Hematopoietic multipotent progenitor cell treated with erythropoietin and hydrocortisone succinate and interleukin-3 and kit ligand, for 6 days (in vitro differentiated cells): Measurements from ENCODE around the gene DBNDD2.

ENCODE experiments used
- DNase-seq: peaks from one replicate; pipeline ENCODE4 v3.0.0-alpha.2; 2015

Gene DBNDD2

GRCh38 chr20:45407783-45408645 lies at the start of gene DBNDD2:
TSS of gene DBNDD2 (plus strand) at chr20:45408289. CDS start at chr20:45408468, 179 bp downstream.
- DNase-seq: no peak

- no peak for DNase-seq
Measured at GRCh38 chr20:45359069-45359405, 49.1 kb upstream of the DBNDD2 start.

GRCh38 chr20:45359406-45360148 lies 48.5 kb upstream of the DBNDD2 start:
- DNase-seq: no peak

GRCh38 chr20:45361793-45362192 lies 46.3 kb upstream of the DBNDD2 start:
- no peak for DNase-seq

GRCh38 chr20:45362804-45363610 lies 45.1 kb upstream of the DBNDD2 start, which contains the start of gene SYS1:
TSS of gene SYS1 (plus strand) at chr20:45363156. CDS start at chr20:45363532, 376 bp downstream.
- DNase-seq: peak; percentile 99

GRCh38 chr20:45363611-45364492 lies 44.2 kb upstream of the DBNDD2 start:
- DNase-seq: no peak

- DNase-seq: no peak
Measured at GRCh38 chr20:45365444-45365970, 42.6 kb upstream of the DBNDD2 start.

- DNase-seq: no peak
Measured at GRCh38 chr20:45366192-45366591, 41.9 kb upstream of the DBNDD2 start.

GRCh38 chr20:45366631-45367030 lies 41.5 kb upstream of the DBNDD2 start:
- no peak for DNase-seq

GRCh38 chr20:45367126-45367525 lies 41.0 kb upstream of the DBNDD2 start:
- no peak for DNase-seq

GRCh38 chr20:45368221-45368980 lies 39.7 kb upstream of the DBNDD2 start:
- DNase-seq: peak; percentile 19

GRCh38 chr20:45370571-45371160 lies 37.4 kb upstream of the DBNDD2 start:
- no peak for DNase-seq

GRCh38 chr20:45372241-45372640 lies 35.8 kb upstream of the DBNDD2 start:
- DNase-seq: no peak

- peak; percentile 19 for DNase-seq
Measured at GRCh38 chr20:45372646-45373352, 35.3 kb upstream of the DBNDD2 start.

- DNase-seq: peak; percentile 96
Measured at GRCh38 chr20:45373353-45374100, 34.6 kb upstream of the DBNDD2 start.

- no peak for DNase-seq
Measured at GRCh38 chr20:45374101-45374467, 34.0 kb upstream of the DBNDD2 start.

GRCh38 chr20:45374966-45375365 lies 33.1 kb upstream of the DBNDD2 start:
- no peak for DNase-seq

- DNase-seq: no peak
Measured at GRCh38 chr20:45377269-45377668, 30.8 kb upstream of the DBNDD2 start.

GRCh38 chr20:45378191-45378590 lies 29.9 kb upstream of the DBNDD2 start, which contains the start of gene TP53TG5:
TSS of gene TP53TG5 (minus strand) at chr20:45378325. CDS start at chr20:45378236, 89 bp downstream.
- DNase-seq: no peak
